Thymus (tissue), 14 donors: Measurements from ENCODE around the gene FBXO34. TPM values are rescaled to one million over a fixed set of nuclear protein-coding genes. Genes with fewer than 3 reads are reported as not detected.

Experiments used
- DNase-seq, 9 donors: peaks; one replicate each; pipeline ENCODE4 v3.0.0-alpha.2; 2013; ENCODE audit warnings: low spot score in 9 of 9, low read depth in 6 of 9, missing footprints in 1 of 9
- H3K27ac ChIP-seq, 2 donors: one replicate each; pipeline ENCODE4 v1.5.1; 2013; ENCODE audit warnings: control low read depth in 1 of 2, low read depth in 1 of 2, low read length in 1 of 2, mild to moderate bottlenecking in 1 of 2, moderate library complexity in 1 of 2
- H3K27me3 ChIP-seq, 2 donors: one replicate each; pipeline ENCODE4 v1.5.1; 2013; ENCODE audit warnings: low read length in 1 of 2; ENCODE audit not compliant: control insufficient read depth in 2 of 2, insufficient read depth in 1 of 2
- H3K36me3 ChIP-seq, 2 donors: one replicate each; pipeline ENCODE4 v1.5.1; 2013; ENCODE audit warnings: low read length in 1 of 2, mild to moderate bottlenecking in 1 of 2, moderate library complexity in 1 of 2; ENCODE audit not compliant: control insufficient read depth in 2 of 2, insufficient read depth in 2 of 2
- H3K4me1 ChIP-seq, 2 donors: one replicate each; pipeline ENCODE4 v1.5.1; 2013; ENCODE audit warnings: low read length in 2 of 2; ENCODE audit not compliant: control insufficient read depth in 2 of 2, insufficient read depth in 2 of 2
- H3K4me3 ChIP-seq, 2 donors: one replicate each; pipeline ENCODE4 v1.5.1; 2013; ENCODE audit warnings: low read length in 2 of 2, control low read depth in 1 of 2, mild to moderate bottlenecking in 1 of 2
- H3K9me3 ChIP-seq, 2 donors: one replicate each; pipeline ENCODE4 v1.5.1; 2013; ENCODE audit warnings: low read length in 1 of 2, mild to moderate bottlenecking in 1 of 2; ENCODE audit not compliant: control insufficient read depth in 2 of 2, insufficient read depth in 1 of 2
- WGBS: extraction: QIAGEN DNeasy Blood & Tissue Kit; methylation state at CpG from one replicate; pipeline ENCODE4 v1.1.7; 2013; 5-methylcytosine and 5-hydroxymethylcytosine counted together
- long read RNA-seq, 10 donors: transcript quantifications; one replicate each; lab custom pipeline, GENCODE V29; 2026
- polyA plus RNA-seq: library from polyadenylated mRNA; stranded (reverse); fragments of 200-250 nt; gene quantifications from one replicate; pipeline ENCODE4 v1.2.3, GENCODE V29; 2013
- total RNA-seq: library from RNA; stranded (reverse); fragments of 120-200 nt; gene quantifications from one replicate; pipeline ENCODE4 v1.2.4, GENCODE V29; 2013
- donor health status: healthy.

Gene FBXO34
- total RNA-seq: 23.3 TPM
- 15.8 TPM for polyA plus RNA-seq
- long read RNA-seq, donor 1, partial matches to known transcripts: 0 of 3 reads
- long read RNA-seq, donor 1, other reads (novel, unspliced or antisense): 0 of 3 reads
- long read RNA-seq, donor 2: 0 reads
- long read RNA-seq, donor 3, transcript FBXO34-201 (2 exons, 3,464 nt): major isoform, 5 of 15 reads
- long read RNA-seq, donor 3, partial matches to known transcripts: 10 of 15 reads
- long read RNA-seq, donor 3, other reads (novel, unspliced or antisense): 0 of 15 reads
- long read RNA-seq, donor 4, partial matches to known transcripts: 0 of 4 reads
- long read RNA-seq, donor 4, other reads (novel, unspliced or antisense): 0 of 4 reads
- long read RNA-seq, donor 5, transcript FBXO34-201 (2 exons, 3,464 nt): major isoform, 17 of 45 reads
- long read RNA-seq, donor 5, partial matches to known transcripts: 28 of 45 reads
- long read RNA-seq, donor 5, other reads (novel, unspliced or antisense): 0 of 45 reads
- long read RNA-seq, donor 6, transcript FBXO34-201 (2 exons, 3,464 nt): major isoform, 11 of 22 reads
- long read RNA-seq, donor 6, partial matches to known transcripts: 11 of 22 reads
- long read RNA-seq, donor 6, other reads (novel, unspliced or antisense): 0 of 22 reads
- long read RNA-seq, donor 7, transcript FBXO34-201 (2 exons, 3,464 nt): major isoform, 12 of 12 reads
- long read RNA-seq, donor 7, partial matches to known transcripts: 0 of 12 reads
- long read RNA-seq, donor 7, other reads (novel, unspliced or antisense): 0 of 12 reads
- long read RNA-seq, donor 8, partial matches to known transcripts: 0 of 2 reads
- long read RNA-seq, donor 8, other reads (novel, unspliced or antisense): 0 of 2 reads
- long read RNA-seq, donor 9, transcript FBXO34-201 (2 exons, 3,464 nt): major isoform, 6 of 6 reads
- long read RNA-seq, donor 9, partial matches to known transcripts: 0 of 6 reads
- long read RNA-seq, donor 9, other reads (novel, unspliced or antisense): 0 of 6 reads
- long read RNA-seq, donor 10, transcript FBXO34-201 (2 exons, 3,464 nt): major isoform, 16 of 16 reads
- long read RNA-seq, donor 10, partial matches to known transcripts: 0 of 16 reads
- long read RNA-seq, donor 10, other reads (novel, unspliced or antisense): 0 of 16 reads

GRCh38 chr14:55270832-55271571, at the start of gene FBXO34:
Gene FBXO34, plus strand, starts transcription at chr14:55271421. Its CDS starts 78,970 bp downstream, at chr14:55350391.
- Histone ChIP-seq H3K36me3 (no peaks in the 10 kb centered on the region), H3K27ac (peak within 1 kb of the TSS; percentile 83 to 93), H3K27me3 (no peaks in the 10 kb centered on the region), H3K9me3 (no peaks in the 10 kb centered on the region), H3K4me3 (peak within 1 kb of the TSS; percentile 77 to 98), H3K4me1 (peaks cover 7 to 8% of the 10 kb centered on the region in 2 donors)
- WGBS: 3% methylated on average over 49 of the region's 49 CpGs
- peak; percentile 91 to 99 (median 98) for DNase-seq

- Histone ChIP-seq H3K27ac (no peak overlapping the region), H3K4me3 (no peak overlapping the region), H3K36me3 (no peaks in the 10 kb centered on the region), H3K4me1 (no peaks in the 10 kb centered on the region), H3K27me3 (no peaks in the 10 kb centered on the region), H3K9me3 (no peaks in the 10 kb centered on the region)
- DNase-seq: no peak
Measured at GRCh38 chr14:55221968-55222367, 49.3 kb upstream of the FBXO34 start.

- DNase-seq: no peak
- Histone ChIP-seq H3K27ac (no peak overlapping the region), H3K4me3 (no peak overlapping the region), H3K36me3 (no peaks in the 10 kb centered on the region), H3K9me3 (no peaks in the 10 kb centered on the region), H3K27me3 (no peaks in the 10 kb centered on the region), H3K4me1 (no peaks in the 10 kb centered on the region)
Measured at GRCh38 chr14:55223364-55223763, 47.9 kb upstream of the FBXO34 start.

GRCh38 chr14:55228261-55228660, 43.0 kb upstream of the FBXO34 start:
- H3K4me3 ChIP-seq: no peak overlapping the region
- no peaks in the 10 kb centered on the region for H3K36me3 ChIP-seq
- H3K9me3 ChIP-seq: no peaks in the 10 kb centered on the region
- no peak overlapping the region for H3K27ac ChIP-seq
- WGBS: 90% methylated on average over 2 of the region's 2 CpGs
- DNase-seq: no peak
- H3K27me3 ChIP-seq: peaks cover 0 to 2% of the 10 kb centered on the region in 2 donors
- no peaks in the 10 kb centered on the region for H3K4me1 ChIP-seq

- H3K4me1 ChIP-seq: no peaks in the 10 kb centered on the region
- no peaks in the 10 kb centered on the region for H3K36me3 ChIP-seq
- no peak for DNase-seq
- no peak overlapping the region for H3K27ac ChIP-seq
- H3K9me3 ChIP-seq: no peaks in the 10 kb centered on the region
- H3K4me3 ChIP-seq: no peak overlapping the region
- H3K27me3 ChIP-seq: peaks cover 0 to 2% of the 10 kb centered on the region in 2 donors
- WGBS: 41% methylated on average over 3 of the region's 3 CpGs
Measured at GRCh38 chr14:55233591-55233990, 37.6 kb upstream of the FBXO34 start.

- DNase-seq: no peak
- 60% methylated on average over 12 of the region's 12 CpGs for WGBS
- H3K4me3 ChIP-seq: no peak overlapping the region
- peaks cover 0 to 25% of the 10 kb centered on the region in 2 donors for H3K27me3 ChIP-seq
- H3K9me3 ChIP-seq: no peaks in the 10 kb centered on the region
- no peaks in the 10 kb centered on the region for H3K4me1 ChIP-seq
- no peak overlapping the region for H3K27ac ChIP-seq
- H3K36me3 ChIP-seq: no peaks in the 10 kb centered on the region
Measured at GRCh38 chr14:55238019-55238680, 33.1 kb upstream of the FBXO34 start.

- 6% methylated on average over 1 of the region's 1 CpG for WGBS
Measured at GRCh38 chr14:55239320-55239719, 31.9 kb upstream of the FBXO34 start.

GRCh38 chr14:55240526-55241178, 30.6 kb upstream of the FBXO34 start:
- Histone ChIP-seq H3K4me1 (no peaks in the 10 kb centered on the region), H3K27me3 (peaks cover 0 to 25% of the 10 kb centered on the region in 2 donors), H3K27ac (no peak overlapping the region), H3K9me3 (no peaks in the 10 kb centered on the region), H3K4me3 (no peak overlapping the region), H3K36me3 (no peaks in the 10 kb centered on the region)
- peak in 1 of 9 donors; percentile 1 for DNase-seq
- WGBS: 71% methylated on average over 33 of the region's 33 CpGs

More at GRCh38 chr14:55239320-55239719, 31.9 kb upstream of the FBXO34 start:
- no peaks in the 10 kb centered on the region for H3K9me3 ChIP-seq
- H3K27me3 ChIP-seq: peaks cover 0 to 25% of the 10 kb centered on the region in 2 donors
- no peak overlapping the region for H3K27ac ChIP-seq
- H3K4me1 ChIP-seq: no peaks in the 10 kb centered on the region
- no peak overlapping the region for H3K4me3 ChIP-seq
- no peak for DNase-seq
- no peaks in the 10 kb centered on the region for H3K36me3 ChIP-seq
